HUES64 (cell line): ENCODE measurements around the gene EXOC6B.

Experiments
- H3K27ac ChIP-seq: 2 replicates; pipeline ENCODE4 v1.7.0; 2013; ENCODE audit warnings: low read depth, low read length, inconsistent platforms
- H3K27me3 ChIP-seq: 2 replicates; pipeline ENCODE4 v1.6.1; 2013; ENCODE audit warnings: mild to moderate bottlenecking, low read length; ENCODE audit not compliant: insufficient read depth
- H3K36me3 ChIP-seq: 2 replicates; pipeline ENCODE4 v1.6.1; 2013; ENCODE audit warnings: mild to moderate bottlenecking, low read length; ENCODE audit not compliant: insufficient read depth
- H3K4me1 ChIP-seq: 2 replicates; pipeline ENCODE4 v1.6.1; 2013; ENCODE audit warnings: mild to moderate bottlenecking, low read length, moderate library complexity; ENCODE audit not compliant: insufficient read depth
- H3K4me3 ChIP-seq: 2 replicates; pipeline ENCODE4 v1.5.1; 2013; ENCODE audit warnings: mild to moderate bottlenecking, low read length, moderate library complexity
- H3K9ac ChIP-seq: 2 replicates; pipeline ENCODE4 v1.6.1; 2013; ENCODE audit warnings: mild to moderate bottlenecking, low read depth, low read length
- H3K9me3 ChIP-seq: 2 replicates; pipeline ENCODE4 v1.6.1; 2013; ENCODE audit warnings: low read depth, low read length; ENCODE audit not compliant: insufficient read depth
- WGBS: fragments of 150-250, 120-280 bp; methylation state at CpG from one replicate; pipeline ENCODE4 v1.1.7; 2013; ENCODE audit warnings: missing lambda C conversion rate; 5-methylcytosine and 5-hydroxymethylcytosine counted together

The EXOC6B gene

GRCh38 chr2:72300147-72300684 is 525.6 kb downstream of the EXOC6B start:
- Histone ChIP-seq H3K36me3 (no peaks in the 10 kb centered on the region), H3K4me3 (no peak overlapping the region), H3K9ac (no peak overlapping the region), H3K27me3 (no peaks in the 10 kb centered on the region), H3K9me3 (no peaks in the 10 kb centered on the region), H3K27ac (no peak overlapping the region), H3K4me1 (no peaks in the 10 kb centered on the region)
- 87% methylated on average over 9 of the region's 9 CpGs for WGBS

DNA sequence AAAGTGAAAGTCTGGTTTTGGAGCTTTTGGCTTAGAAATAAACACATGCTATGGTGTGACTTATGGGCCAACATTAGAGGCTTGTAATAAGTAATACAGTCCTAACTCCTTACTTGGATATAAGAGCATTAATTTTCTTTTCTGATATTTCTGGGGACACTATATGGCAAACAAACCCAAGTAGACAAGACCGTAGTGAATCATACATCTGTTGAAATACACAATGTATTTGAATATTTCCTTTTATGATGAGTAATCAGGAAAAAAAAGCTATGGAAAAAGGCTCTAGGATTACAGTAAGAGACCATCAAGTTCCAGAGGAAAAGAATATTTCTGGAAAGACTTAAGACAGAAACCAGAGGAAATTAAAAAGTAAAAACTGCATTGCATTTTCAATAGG is 532.2 kb downstream of the EXOC6B start:
- no peaks in the 10 kb centered on the region for H3K27me3 ChIP-seq
- H3K27ac ChIP-seq, result no peak overlapping the region
- no peaks in the 10 kb centered on the region for H3K4me1 ChIP-seq
- 100% methylated on average over 1 of the region's 1 CpG for WGBS
- no peak overlapping the region for H3K9ac ChIP-seq
- no peak overlapping the region for H3K4me3 ChIP-seq
- no peaks in the 10 kb centered on the region for H3K9me3 ChIP-seq
- no peaks in the 10 kb centered on the region for H3K36me3 ChIP-seq

DNA sequence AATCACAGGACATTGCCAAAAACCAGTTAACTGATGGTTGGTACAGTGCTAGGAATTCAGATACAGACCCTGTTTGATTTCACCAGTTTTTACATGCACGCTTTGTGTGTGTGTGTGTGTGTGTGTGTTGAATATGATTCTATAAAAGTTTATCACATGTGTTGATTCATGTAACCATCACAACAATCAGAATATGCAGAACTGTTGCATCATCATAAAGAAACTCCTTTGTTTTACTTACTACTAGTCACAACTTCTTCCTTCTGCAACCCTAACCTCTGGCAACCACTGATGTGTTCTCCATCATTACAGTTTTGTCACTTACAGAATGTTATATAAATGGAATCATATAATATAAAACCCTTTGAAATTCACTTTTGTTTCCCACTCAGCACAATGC is 533.4 kb downstream of the EXOC6B start:
- Histone ChIP-seq H3K9ac (no peak overlapping the region), H3K4me3 (no peak overlapping the region), H3K9me3 (no peaks in the 10 kb centered on the region), H3K27ac (no peak overlapping the region), H3K4me1 (no peaks in the 10 kb centered on the region), H3K36me3 (no peaks in the 10 kb centered on the region), H3K27me3 (no peaks in the 10 kb centered on the region)
- WGBS, result 90% methylated on average over 1 of the region's 1 CpG

DNA sequence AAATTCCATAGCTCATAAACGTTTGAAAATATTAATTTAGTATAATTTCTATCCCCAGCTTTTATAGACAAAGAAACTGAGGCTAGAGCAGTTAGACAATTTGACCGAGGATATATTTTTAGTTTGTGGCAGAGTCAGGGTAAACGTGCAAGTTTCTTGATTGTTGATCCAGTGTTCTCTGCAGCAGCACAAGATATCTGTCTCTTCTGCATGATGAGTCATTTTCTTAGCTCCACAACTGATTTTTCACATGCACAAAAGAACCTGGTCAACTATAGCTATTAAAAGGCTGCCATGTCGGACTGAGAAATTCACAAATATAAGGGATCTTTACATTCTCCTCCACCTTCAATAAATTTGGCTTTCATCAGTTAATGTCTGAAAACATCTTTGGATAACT is 534.8 kb downstream of the EXOC6B start:
- Histone ChIP-seq H3K36me3 (no peaks in the 10 kb centered on the region), H3K4me3 (no peak overlapping the region), H3K4me1 (no peaks in the 10 kb centered on the region), H3K27ac (no peak overlapping the region), H3K27me3 (no peaks in the 10 kb centered on the region), H3K9me3 (no peaks in the 10 kb centered on the region), H3K9ac (no peak overlapping the region)
- WGBS, result 86% methylated on average over 3 of the region's 4 CpGs

GRCh38 chr2:72289736-72290135 is 536.1 kb downstream of the EXOC6B start:
- H3K4me3 ChIP-seq, result no peak overlapping the region
- no peaks in the 10 kb centered on the region for H3K27me3 ChIP-seq
- no peaks in the 10 kb centered on the region for H3K9me3 ChIP-seq
- no peak overlapping the region for H3K27ac ChIP-seq
- 91% methylated on average over 3 of the region's 3 CpGs for WGBS
- H3K36me3 ChIP-seq, result no peaks in the 10 kb centered on the region
- H3K9ac ChIP-seq, result no peak overlapping the region
- no peaks in the 10 kb centered on the region for H3K4me1 ChIP-seq

- Histone ChIP-seq H3K4me1 (no peaks in the 10 kb centered on the region), H3K27me3 (no peaks in the 10 kb centered on the region), H3K36me3 (no peaks in the 10 kb centered on the region), H3K9me3 (no peaks in the 10 kb centered on the region), H3K4me3 (no peak overlapping the region), H3K9ac (no peak overlapping the region), H3K27ac (no peak overlapping the region)
- WGBS, result 83% methylated on average over 1 of the region's 2 CpGs
Measured at GRCh38 chr2:72289283-72289682, 536.5 kb downstream of the EXOC6B start.

DNA sequence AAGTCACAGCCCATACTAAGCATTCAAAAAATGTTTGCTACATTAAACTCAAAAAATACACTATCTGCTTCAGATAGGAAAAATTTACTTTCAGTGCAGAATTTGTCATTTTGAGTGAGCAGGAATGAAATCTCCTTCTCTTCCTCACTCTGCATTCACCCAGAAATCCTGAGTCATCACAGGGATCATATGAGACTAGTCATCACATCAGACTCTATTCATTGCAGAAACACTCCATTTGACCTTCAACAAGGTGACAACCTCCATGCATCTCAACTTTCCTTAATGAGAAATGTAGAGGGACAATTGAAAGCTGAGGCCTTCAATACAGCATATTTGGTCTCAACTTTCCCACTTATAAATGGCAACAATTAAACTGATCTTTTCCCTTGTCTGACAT is 547.8 kb downstream of the EXOC6B start:
- Histone ChIP-seq H3K27ac (no peak overlapping the region), H3K4me1 (peaks cover 3% of the 10 kb centered on the region; the same call in 1 of the 2 replicates), H3K4me3 (no peak overlapping the region), H3K9me3 (no peaks in the 10 kb centered on the region), H3K9ac (no peak overlapping the region), H3K27me3 (no peaks in the 10 kb centered on the region), H3K36me3 (no peaks in the 10 kb centered on the region)

DNA sequence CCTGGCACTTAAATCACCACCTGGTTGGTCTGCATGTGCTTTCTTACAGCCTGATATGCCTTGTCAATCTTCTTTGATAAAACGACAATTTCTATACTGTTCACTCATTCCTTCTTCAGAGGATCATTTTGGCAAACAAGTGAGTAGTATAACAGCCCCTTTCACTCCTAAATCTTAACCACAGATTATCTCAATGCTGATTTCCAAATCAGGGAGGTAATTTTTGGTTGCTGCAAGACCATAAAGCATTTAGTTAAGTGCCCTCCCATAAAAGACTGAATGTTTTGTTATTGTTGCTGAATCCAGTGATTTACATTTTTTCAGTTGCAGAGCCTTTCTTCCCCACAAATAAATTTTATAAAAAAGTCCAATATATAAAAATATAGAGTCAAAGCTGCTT is 549.0 kb downstream of the EXOC6B start:
- Histone ChIP-seq H3K27me3 (no peaks in the 10 kb centered on the region), H3K9ac (no peak overlapping the region), H3K36me3 (no peaks in the 10 kb centered on the region), H3K9me3 (no peaks in the 10 kb centered on the region), H3K4me3 (no peak overlapping the region), H3K4me1 (0 out of 2 replicates have a peak, but pooled peaks cover 3% of the 10 kb centered on the region), H3K27ac (no peak overlapping the region)
- WGBS, result 80% methylated on average over 1 of the region's 1 CpG

- 100% methylated on average over 1 of the region's 1 CpG for WGBS
- no peaks in the 10 kb centered on the region for H3K36me3 ChIP-seq
- no peak overlapping the region for H3K4me3 ChIP-seq
- no peak overlapping the region for H3K9ac ChIP-seq
- 0 out of 2 replicates have a peak, but pooled peaks cover 3% of the 10 kb centered on the region for H3K4me1 ChIP-seq
- no peaks in the 10 kb centered on the region for H3K27me3 ChIP-seq
- no peak overlapping the region for H3K27ac ChIP-seq
- H3K9me3 ChIP-seq, result no peaks in the 10 kb centered on the region
Measured at GRCh38 chr2:72276356-72276755, 549.5 kb downstream of the EXOC6B start.

- no peaks in the 10 kb centered on the region for H3K27me3 ChIP-seq
- H3K9me3 ChIP-seq, result no peaks in the 10 kb centered on the region
- H3K36me3 ChIP-seq, result no peaks in the 10 kb centered on the region
- no peak overlapping the region for H3K4me3 ChIP-seq
- WGBS, result no CpG with 5 or more reads among the region's 2 CpGs
- H3K4me1 ChIP-seq, result no peaks in the 10 kb centered on the region
- H3K27ac ChIP-seq, result no peak overlapping the region
- no peak overlapping the region for H3K9ac ChIP-seq
Measured at GRCh38 chr2:72275084-72275483, 550.7 kb downstream of the EXOC6B start.

GRCh38 chr2:72274380-72274797 is 551.4 kb downstream of the EXOC6B start:
- Histone ChIP-seq H3K9me3 (no peaks in the 10 kb centered on the region), H3K9ac (no peak overlapping the region), H3K27me3 (no peaks in the 10 kb centered on the region), H3K36me3 (no peaks in the 10 kb centered on the region), H3K4me3 (no peak overlapping the region), H3K27ac (no peak overlapping the region), H3K4me1 (no peaks in the 10 kb centered on the region)
- WGBS, result 96% methylated on average over 4 of the region's 4 CpGs

- no peak overlapping the region for H3K27ac ChIP-seq
Measured at GRCh38 chr2:72273384-72273783, 552.4 kb downstream of the EXOC6B start.

More at GRCh38 chr2:72273384-72273783, 552.4 kb downstream of the EXOC6B start:
- Histone ChIP-seq H3K9me3 (no peaks in the 10 kb centered on the region), H3K9ac (no peak overlapping the region), H3K27me3 (no peaks in the 10 kb centered on the region), H3K4me1 (no peaks in the 10 kb centered on the region), H3K4me3 (no peak overlapping the region), H3K36me3 (no peaks in the 10 kb centered on the region)
- WGBS, result no CpG with 5 or more reads among the region's 1 CpG
